HUES48 (cell line): ENCODE data around the gene COL5A2.

Experiments
- H3K27ac ChIP-seq: one replicate; pipeline ENCODE4 v1.7.0; 2013; ENCODE audit warnings: low read depth, low read length, inconsistent platforms
- H3K27me3 ChIP-seq: 2 replicates; pipeline ENCODE4 v1.6.1; 2013; ENCODE audit warnings: mild to moderate bottlenecking, low read length; ENCODE audit not compliant: control insufficient read depth, insufficient read depth
- H3K36me3 ChIP-seq: 2 replicates; pipeline ENCODE4 v1.6.1; 2013; ENCODE audit warnings: low read length; ENCODE audit not compliant: control insufficient read depth, insufficient read depth
- H3K4me1 ChIP-seq: 2 replicates; pipeline ENCODE4 v1.6.1; 2013; ENCODE audit warnings: mild to moderate bottlenecking, low read length; ENCODE audit not compliant: control insufficient read depth, insufficient read depth
- H3K4me3 ChIP-seq: 2 replicates; pipeline ENCODE4 v1.5.1; 2013; ENCODE audit warnings: mild to moderate bottlenecking, low read depth, low read length
- H3K9ac ChIP-seq: 2 replicates; pipeline ENCODE4 v1.6.1; 2013; ENCODE audit warnings: mild to moderate bottlenecking, low read depth, low read length, moderate library complexity
- H3K9me3 ChIP-seq: 2 replicates; pipeline ENCODE4 v1.6.1; 2013; ENCODE audit warnings: low read length; ENCODE audit not compliant: control insufficient read depth, insufficient read depth

The COL5A2 gene

GRCh38 chr2:189104934-189105333, 74.6 kb downstream of the COL5A2 start:
- H3K4me1 ChIP-seq = no peaks in the 10 kb centered on the region
- no peak overlapping the region for H3K4me3 ChIP-seq
- no peaks in the 10 kb centered on the region for H3K27me3 ChIP-seq
- H3K9me3 ChIP-seq = no peaks in the 10 kb centered on the region
- H3K36me3 ChIP-seq = no peaks in the 10 kb centered on the region
- H3K27ac ChIP-seq = no peak overlapping the region
- no peak overlapping the region for H3K9ac ChIP-seq

GRCh38 chr2:189102735-189103134, 76.8 kb downstream of the COL5A2 start:
- Histone ChIP-seq H3K36me3 (no peaks in the 10 kb centered on the region), H3K9ac (no peak overlapping the region), H3K4me1 (no peaks in the 10 kb centered on the region), H3K4me3 (no peak overlapping the region), H3K27ac (no peak overlapping the region), H3K9me3 (no peaks in the 10 kb centered on the region), H3K27me3 (no peaks in the 10 kb centered on the region)

- no peak overlapping the region for H3K27ac ChIP-seq
- no peaks in the 10 kb centered on the region for H3K4me1 ChIP-seq
- no peak overlapping the region for H3K4me3 ChIP-seq
- no peaks in the 10 kb centered on the region for H3K27me3 ChIP-seq
- no peak overlapping the region for H3K9ac ChIP-seq
- no peaks in the 10 kb centered on the region for H3K36me3 ChIP-seq
- H3K9me3 ChIP-seq = no peaks in the 10 kb centered on the region
Measured at GRCh38 chr2:189097934-189098333, 81.6 kb downstream of the COL5A2 start.

GRCh38 chr2:189096769-189097447, 82.7 kb downstream of the COL5A2 start:
- Histone ChIP-seq H3K36me3 (no peaks in the 10 kb centered on the region), H3K4me3 (no peak overlapping the region), H3K27me3 (no peaks in the 10 kb centered on the region), H3K27ac (no peak overlapping the region), H3K4me1 (no peaks in the 10 kb centered on the region), H3K9ac (no peak overlapping the region), H3K9me3 (no peaks in the 10 kb centered on the region)

- no peaks in the 10 kb centered on the region for H3K4me1 ChIP-seq
- no peaks in the 10 kb centered on the region for H3K9me3 ChIP-seq
- no peak overlapping the region for H3K4me3 ChIP-seq
- H3K9ac ChIP-seq = no peak overlapping the region
- no peaks in the 10 kb centered on the region for H3K27me3 ChIP-seq
- no peaks in the 10 kb centered on the region for H3K36me3 ChIP-seq
- H3K27ac ChIP-seq = no peak overlapping the region
Measured at GRCh38 chr2:189095101-189095500, 84.5 kb downstream of the COL5A2 start.

GRCh38 chr2:189092936-189093335, 86.6 kb downstream of the COL5A2 start:
- H3K4me1 ChIP-seq = no peaks in the 10 kb centered on the region
- no peaks in the 10 kb centered on the region for H3K27me3 ChIP-seq
- H3K9ac ChIP-seq = no peak overlapping the region
- H3K9me3 ChIP-seq = no peaks in the 10 kb centered on the region
- no peak overlapping the region for H3K27ac ChIP-seq
- H3K4me3 ChIP-seq = no peak overlapping the region
- H3K36me3 ChIP-seq = no peaks in the 10 kb centered on the region

GRCh38 chr2:189091253-189091652, 88.3 kb downstream of the COL5A2 start:
- no peak overlapping the region for H3K9ac ChIP-seq
- no peaks in the 10 kb centered on the region for H3K4me1 ChIP-seq
- no peaks in the 10 kb centered on the region for H3K9me3 ChIP-seq
- no peak overlapping the region for H3K27ac ChIP-seq
- no peaks in the 10 kb centered on the region for H3K36me3 ChIP-seq
- no peak overlapping the region for H3K4me3 ChIP-seq
- no peaks in the 10 kb centered on the region for H3K27me3 ChIP-seq

GRCh38 chr2:189088591-189089205, 90.9 kb downstream of the COL5A2 start:
- Histone ChIP-seq H3K27ac (no peak overlapping the region), H3K9me3 (no peaks in the 10 kb centered on the region), H3K27me3 (no peaks in the 10 kb centered on the region), H3K36me3 (no peaks in the 10 kb centered on the region), H3K4me3 (no peak overlapping the region), H3K4me1 (no peaks in the 10 kb centered on the region), H3K9ac (no peak overlapping the region)

GRCh38 chr2:189086710-189087109, 92.9 kb downstream of the COL5A2 start:
- Histone ChIP-seq H3K27me3 (no peaks in the 10 kb centered on the region), H3K4me1 (no peaks in the 10 kb centered on the region), H3K36me3 (no peaks in the 10 kb centered on the region), H3K4me3 (no peak overlapping the region), H3K27ac (no peak overlapping the region), H3K9ac (no peak overlapping the region), H3K9me3 (no peaks in the 10 kb centered on the region)

- H3K27ac ChIP-seq = no peak overlapping the region
Measured at GRCh38 chr2:189086250-189086649, 93.3 kb downstream of the COL5A2 start.

GRCh38 chr2:189083606-189084005, 96.0 kb downstream of the COL5A2 start:
- no peaks in the 10 kb centered on the region for H3K27me3 ChIP-seq
- no peak overlapping the region for H3K27ac ChIP-seq
- H3K4me3 ChIP-seq = no peak overlapping the region
- no peaks in the 10 kb centered on the region for H3K4me1 ChIP-seq
- H3K36me3 ChIP-seq = no peaks in the 10 kb centered on the region; the same call in 1 of the 2 replicates
- H3K9me3 ChIP-seq = no peaks in the 10 kb centered on the region
- H3K9ac ChIP-seq = no peak overlapping the region

More at GRCh38 chr2:189086250-189086649, 93.3 kb downstream of the COL5A2 start:
- no peak overlapping the region for H3K9ac ChIP-seq
- H3K36me3 ChIP-seq = no peaks in the 10 kb centered on the region
- H3K4me3 ChIP-seq = no peak overlapping the region
- H3K27me3 ChIP-seq = no peaks in the 10 kb centered on the region
- H3K4me1 ChIP-seq = no peaks in the 10 kb centered on the region
- no peaks in the 10 kb centered on the region for H3K9me3 ChIP-seq
